Left cardiac atrium (tissue), 4 donors: Measurements from ENCODE around the gene PRR9. TPM values are rescaled to one million over a fixed set of nuclear protein-coding genes. Genes with fewer than 3 reads are reported as not detected.
A peak's percentile ranks its signal among the peaks of the same experiment; 100 is the strongest.
"Not testable (repeated sequence)": the region's sequence is repeated elsewhere in the genome, so short reads cannot be mapped to it uniquely, and the experiment has no call there.

Experiments used
- ATAC-seq, 2 donors: fragments of 200-7000 bp; cut with Tn5 transposase; one replicate each; pipeline ENCODE4 v1.9.1; 2020; ENCODE audit warnings: mild to moderate bottlenecking in 2 of 2, moderate library complexity in 2 of 2
- DNase-seq: peaks from one replicate; pipeline ENCODE4 v3.0.0-alpha.2; 2020
- intact Hi-C, 2 donors: fragments of 100-400 bp; cut with DNase I; formaldehyde crosslinking; loops; one replicate each; pipeline versions ENCODE4 v1.14.1 to v1.15.1; 2022 to 2023
- long read RNA-seq: library from polyadenylated mRNA; unstranded; transcript quantifications from one replicate; pipeline ENCODE4 v2.0.0, GENCODE V29; 2021
- total RNA-seq, 2 donors: library from RNA; stranded (reverse); fragmentation: NEBNext Ultra II Directional; extraction: Animal tissue kit (Norgen Biotek cat#: 25700); gene quantifications; one replicate each; pipeline ENCODE4 v1.2.1, GENCODE V29; 2021
- donor health status: DM: no; HTN: yes; CAD: no.
- donor health status: DM: no; HTN: yes; CAD: no; lungs with severe emphysema.
- donor health status: DM: yes; HTN: yes; CAD: no.
- donor health status: Dilated cardiomyopathy.

Gene PRR9, protein sequence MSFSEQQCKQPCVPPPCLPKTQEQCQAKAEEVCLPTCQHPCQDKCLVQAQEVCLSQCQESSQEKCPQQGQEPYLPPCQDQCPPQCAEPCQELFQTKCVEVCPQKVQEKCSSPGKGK
- total RNA-seq = not detected
- long read RNA-seq = 0 reads

DNA sequence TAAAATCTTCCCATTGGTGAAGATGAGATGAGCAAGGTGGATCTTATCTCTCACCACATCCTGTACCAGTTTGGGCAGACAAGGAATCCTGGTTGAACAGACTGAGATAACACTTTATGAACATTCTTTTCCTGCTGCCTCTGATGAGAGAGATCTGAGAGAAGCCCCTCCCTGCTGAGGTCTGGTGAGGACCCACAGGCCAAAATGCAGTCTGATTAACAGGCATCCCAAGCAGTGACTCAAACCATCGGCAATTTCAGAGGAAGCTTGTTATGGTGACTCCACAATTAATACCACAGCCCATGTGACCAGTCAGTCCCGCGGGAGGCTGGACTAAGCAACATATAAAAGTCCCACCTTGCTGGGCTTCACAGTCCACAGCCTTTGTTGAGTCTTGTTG, at the start of gene PRR9:
Gene PRR9, plus strand, starts transcription at position 373 of the 400 bp plus-strand sequence. CDS start 561 bp downstream, outside the sequence.
- no peak for DNase-seq
- peak in 1 of 2 donors; percentile 55 for ATAC-seq
- intact Hi-C loops = no loop called here

DNA sequence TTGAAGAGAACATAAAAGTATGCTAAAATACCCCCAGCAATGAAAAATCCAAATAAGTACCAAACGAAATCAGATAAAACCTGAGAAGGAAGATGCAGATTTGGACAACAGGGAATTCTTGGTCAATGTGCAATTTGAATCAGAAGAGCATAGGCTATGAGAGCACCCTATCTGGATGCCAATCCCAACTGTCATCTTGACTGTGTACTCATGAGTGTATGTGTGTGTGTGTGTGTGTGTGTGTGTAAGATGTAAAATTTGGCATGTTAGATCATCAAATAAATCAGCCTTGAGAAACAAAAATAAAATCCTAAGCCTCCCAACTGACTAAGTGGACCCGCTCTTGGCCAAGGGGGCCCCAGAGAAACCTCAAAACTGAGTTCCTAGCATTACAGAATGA, 48.7 kb upstream of the PRR9 start:
- DNase-seq = no peak
- intact Hi-C loops = no loop called here
- ATAC-seq = no peak

DNA sequence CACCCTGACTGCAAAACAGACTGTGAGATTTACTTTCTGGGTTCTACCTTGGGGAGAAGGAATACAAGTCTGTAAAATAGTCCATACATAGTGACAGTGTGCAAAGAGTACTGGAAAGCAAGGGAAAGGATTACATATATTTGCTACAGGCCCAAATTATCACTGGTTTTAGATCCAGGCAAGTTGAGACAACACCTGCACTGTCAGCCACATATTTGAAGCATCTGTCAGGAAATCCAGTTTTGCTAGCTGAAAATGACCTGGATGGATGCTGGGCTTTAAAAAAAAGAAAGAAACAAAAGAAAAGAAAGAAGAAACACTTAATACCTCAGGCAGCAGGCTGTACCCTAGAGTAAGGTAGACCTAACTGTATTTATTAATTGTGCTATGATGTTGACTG, 42.8 kb upstream of the PRR9 start:
- intact Hi-C loops = no loop called here
- DNase-seq (no peak), ATAC-seq (no peak)

DNA sequence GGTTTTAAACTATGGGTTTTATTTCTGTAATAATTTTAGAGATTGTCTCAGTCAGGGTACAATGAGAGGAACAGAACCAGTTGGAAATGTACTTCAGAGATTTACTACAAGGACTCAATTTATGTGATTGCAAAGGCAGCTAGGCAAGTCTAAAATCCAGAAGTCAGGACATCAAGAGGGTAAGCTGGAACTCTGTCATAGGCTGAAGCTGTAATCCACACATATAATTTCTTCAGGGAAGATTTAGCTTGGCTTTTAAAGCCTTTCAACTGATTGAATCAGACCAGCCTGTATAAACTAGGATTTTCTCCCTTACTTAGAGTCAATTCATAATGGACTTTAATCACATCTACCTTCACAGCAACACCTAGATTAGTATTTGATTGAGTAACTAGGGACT, 38.5 kb upstream of the PRR9 start:
- no peak for ATAC-seq
- no peak for DNase-seq
- intact Hi-C loops = no loop called here

DNA sequence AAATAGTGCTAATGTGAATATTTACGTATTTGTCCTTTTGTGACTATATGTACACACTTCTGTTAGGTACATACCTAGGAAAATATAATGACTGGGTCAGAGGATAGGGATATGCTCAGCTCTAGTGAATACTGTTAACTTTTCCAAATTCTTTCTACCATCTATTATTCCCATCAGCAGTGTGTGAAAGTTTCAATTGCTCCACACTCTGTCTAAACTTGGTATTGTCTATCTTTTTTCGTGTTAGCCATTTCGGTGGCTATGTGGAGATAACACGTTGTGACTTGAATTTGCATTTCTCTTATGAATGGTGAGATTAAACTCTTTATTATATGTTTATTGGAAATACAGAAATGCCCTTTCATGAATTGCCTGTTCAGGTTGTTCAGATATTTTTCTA, 36.8 kb upstream of the PRR9 start:
- intact Hi-C loops = no loop called here
- DNase-seq (no peak), ATAC-seq (no peak)

DNA sequence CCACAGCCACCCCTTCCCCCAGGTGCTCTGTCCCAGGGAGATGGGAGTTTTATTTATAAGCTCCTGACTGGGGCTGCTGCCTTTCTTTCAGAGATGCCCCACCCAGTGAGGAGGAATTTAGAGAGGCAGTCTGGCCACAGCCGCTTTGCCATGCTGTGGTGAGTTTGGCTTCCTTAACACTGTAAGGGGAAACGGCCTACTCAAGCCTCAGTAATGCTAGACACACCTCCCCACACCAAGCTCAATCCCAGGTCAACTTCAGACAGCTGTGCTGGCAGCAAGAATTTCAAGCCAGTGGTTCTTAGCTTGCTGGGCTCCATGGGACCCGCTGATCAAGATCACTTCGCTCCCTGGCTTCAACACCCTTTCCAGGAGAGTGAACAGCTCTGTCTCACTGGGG, 29.1 kb upstream of the PRR9 start:
- intact Hi-C loops, ATAC-seq: not testable (repeated sequence)

DNA sequence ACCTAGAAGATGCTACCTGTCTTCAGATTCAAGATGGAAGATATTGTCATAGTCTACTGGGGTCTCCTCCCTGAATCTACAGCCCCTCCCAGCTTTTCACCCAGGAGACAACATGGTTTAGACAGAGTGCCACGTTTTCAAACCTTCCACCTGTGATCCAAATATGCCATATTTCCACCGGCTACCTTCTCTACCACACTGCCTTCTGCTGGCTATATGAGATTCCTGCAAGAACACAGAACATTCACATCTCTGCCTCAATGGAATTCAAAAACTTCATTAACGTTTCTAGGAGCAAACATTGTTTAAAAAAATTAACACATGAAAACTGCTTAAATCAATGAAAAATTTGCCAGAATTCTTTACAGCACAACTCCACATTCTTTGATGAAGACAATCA, 27.0 kb upstream of the PRR9 start:
- no peak for ATAC-seq
- intact Hi-C loops = no loop called here
- no peak for DNase-seq

More for the DNA sequence above, 29.1 kb upstream of the PRR9 start:
- DNase-seq = not testable (repeated sequence)

DNA sequence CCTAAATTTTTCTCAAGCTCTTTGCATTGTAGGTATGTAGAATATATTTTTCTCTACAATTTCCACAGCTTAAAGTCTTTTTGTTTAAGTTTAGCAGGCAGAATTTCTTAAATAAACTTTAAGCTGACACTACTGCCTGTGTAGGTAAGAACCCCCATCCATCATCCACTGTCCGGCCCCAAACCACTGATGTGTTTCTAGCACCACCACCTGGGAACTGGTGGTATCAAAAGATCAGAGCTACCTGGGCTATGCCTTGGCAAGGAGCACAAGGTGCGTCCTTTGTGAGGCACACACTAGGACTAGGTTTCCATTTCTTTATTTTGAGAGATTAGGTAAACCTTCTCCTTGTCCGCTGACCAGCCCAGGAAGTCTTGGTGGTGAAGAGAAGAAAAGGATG, 24.7 kb upstream of the PRR9 start:
- peak in 1 of 2 donors; percentile 45 for ATAC-seq
- intact Hi-C loops = no loop called here
- no peak for DNase-seq

DNA sequence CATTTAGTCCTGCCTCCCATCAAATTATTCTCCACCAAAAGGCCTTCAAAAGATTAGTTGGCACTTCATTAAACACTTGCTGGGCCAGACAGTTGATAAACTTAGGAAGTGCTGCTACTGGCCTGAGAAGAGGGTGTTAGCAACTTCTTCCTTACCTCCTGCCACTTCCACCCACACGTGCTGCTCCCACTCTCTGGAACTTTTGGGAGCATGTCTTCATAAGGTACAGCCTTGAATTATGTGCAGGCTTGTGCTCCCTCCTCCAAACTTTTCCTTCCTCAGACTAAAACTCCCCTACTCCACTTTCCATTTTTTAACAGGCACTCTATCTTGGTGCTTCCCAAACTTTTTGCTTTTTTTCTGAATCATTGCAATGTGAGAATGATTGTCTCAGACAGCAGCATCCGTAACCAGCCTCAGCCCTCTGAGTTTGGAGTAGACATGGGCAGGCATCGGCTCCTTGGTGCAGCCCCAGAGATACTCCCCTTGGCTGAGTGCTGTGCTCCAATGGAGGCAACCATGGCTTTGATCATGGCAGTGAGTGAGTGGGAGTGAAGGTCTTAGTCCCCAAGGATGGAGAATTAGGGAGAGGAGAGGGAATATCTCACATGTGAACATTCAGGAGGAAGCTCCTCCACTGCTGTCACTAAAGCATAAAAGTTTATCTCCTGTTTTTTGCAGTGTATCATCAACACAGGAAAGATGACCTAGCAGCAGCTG, 22.9 kb upstream of the PRR9 start:
- intact Hi-C loops = no loop called here
- no peak for ATAC-seq
- DNase-seq = no peak

DNA sequence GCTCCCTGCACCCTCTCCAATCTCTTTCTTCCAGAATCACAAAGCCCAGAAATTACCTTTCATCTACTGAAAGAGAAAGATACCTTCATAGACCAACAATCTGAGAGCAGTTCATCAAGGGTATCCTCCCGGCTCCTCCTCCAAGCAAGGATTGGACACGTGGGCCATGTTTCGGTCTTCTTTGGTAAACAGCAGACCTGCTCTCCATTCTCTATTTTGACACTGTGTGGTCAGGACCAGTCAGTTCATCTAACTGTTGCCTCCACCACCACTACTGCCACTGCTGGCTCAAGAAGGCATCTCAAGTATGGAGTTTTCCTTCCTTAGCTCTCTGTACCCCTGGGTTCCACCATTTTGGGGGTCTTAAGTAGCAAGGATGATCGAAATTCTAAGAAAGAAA, 22.2 kb upstream of the PRR9 start:
- DNase-seq (no peak), ATAC-seq (no peak)
- intact Hi-C loops = no loop called here

DNA sequence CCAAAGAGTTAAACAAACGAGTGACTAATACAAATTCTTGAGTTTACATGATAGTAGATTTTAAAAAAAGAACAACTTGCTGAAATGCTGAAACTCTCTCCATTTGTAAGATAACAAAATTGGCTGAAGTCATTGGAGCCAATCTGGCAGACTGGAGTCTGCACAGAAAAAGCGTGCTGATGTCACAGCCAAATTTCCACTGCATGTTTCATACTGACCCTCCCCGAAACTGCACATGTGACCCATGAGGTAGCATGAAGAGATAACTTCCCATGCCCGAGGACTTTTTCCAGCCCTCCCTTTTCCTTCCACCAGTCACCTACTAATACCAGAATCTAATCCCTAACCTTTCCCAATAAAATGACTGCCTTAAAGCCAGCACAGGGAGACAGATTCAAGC, 15.4 kb upstream of the PRR9 start:
- DNase-seq = peak; percentile 42
- ATAC-seq = peak; percentile 65 to 95
- intact Hi-C loops = no loop called here

DNA sequence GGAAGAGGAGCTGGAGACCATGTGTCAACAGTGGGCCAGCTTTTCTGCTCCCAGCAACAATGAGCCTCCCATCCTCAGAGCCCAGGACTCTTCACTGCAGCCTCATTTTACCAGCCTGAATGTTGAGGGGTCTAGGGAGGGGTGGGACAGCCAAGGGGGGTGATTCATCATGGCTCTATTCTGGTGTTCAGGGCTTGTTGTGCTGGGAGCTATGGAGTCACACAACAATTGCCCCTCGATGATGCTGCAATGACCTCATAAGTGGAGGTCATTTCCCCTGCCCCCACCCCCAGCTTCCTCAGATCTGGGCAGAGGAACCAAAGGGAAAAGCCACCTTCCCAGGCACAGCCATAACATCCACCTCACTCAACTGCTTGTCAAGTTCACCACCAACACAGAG, 14.3 kb upstream of the PRR9 start, which contains the start of gene LELP1:
Gene LELP1, plus strand, starts transcription at position 301 of the 400 bp plus-strand sequence. CDS start 1,278 bp downstream, outside the sequence.
- ATAC-seq (no peak), DNase-seq (no peak)
- intact Hi-C loops = no loop called here

DNA sequence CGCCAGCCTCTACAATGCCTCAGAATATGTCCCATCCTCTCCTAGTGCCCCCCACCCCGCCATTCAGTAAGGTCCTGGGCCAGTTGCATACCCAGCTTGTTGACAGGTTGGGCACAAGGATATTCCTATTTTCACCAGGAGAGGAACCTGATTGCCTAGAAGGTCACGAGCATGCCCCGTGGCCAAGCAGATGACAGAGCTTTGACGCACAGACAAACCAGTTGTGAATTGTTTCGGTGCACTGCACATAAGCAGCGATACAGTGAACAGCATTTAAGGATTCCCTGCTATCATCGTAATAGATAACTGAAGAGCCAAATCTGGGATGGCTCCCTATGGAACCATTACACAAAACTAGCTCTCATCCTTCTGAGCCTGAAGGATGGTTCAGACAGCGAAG, 10.8 kb upstream of the PRR9 start:
- intact Hi-C loops = no loop called here
- ATAC-seq (no peak), DNase-seq (no peak)

DNA sequence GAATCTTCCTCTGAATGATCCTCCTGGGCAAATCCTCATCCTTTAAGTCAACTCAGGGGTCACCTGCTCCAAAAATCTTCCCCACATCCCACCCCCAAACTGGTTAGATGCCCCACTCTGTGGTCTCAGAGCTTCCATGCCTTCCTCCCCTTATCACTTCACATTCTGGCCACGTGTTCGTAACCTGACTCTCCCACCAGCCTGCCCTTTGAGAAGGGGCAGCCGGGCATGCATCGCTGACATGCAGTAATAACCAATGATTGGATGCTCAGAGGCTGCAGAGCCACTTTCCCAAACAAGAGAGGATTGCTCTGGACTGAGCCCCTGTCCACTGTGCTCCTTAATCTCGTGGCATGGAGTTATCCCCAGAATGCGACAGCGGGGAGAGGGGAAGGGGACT, 7.2 kb upstream of the PRR9 start:
- intact Hi-C loops = no loop called here
- ATAC-seq = no peak
- DNase-seq = no peak

DNA sequence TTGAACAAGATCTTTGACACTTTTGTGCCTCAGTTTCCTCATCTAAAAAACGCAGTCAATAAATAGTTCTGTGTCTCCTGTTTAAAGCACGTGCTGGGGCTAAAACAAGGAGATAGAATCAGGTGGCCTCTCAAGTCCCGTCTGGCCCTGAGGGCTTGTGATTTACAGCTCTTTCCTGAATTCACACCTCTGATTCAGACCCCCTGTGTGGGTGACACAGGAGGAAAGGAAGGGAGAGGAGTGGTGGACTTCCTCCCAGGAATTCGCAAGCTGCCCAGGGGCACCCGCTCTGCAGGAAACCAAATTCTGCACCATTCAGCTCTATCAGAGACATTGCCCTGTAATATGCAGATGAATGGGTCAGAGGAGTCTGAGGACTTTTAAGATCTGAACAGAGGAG, 5.2 kb upstream of the PRR9 start:
- ATAC-seq = no peak
- DNase-seq = no peak
- intact Hi-C loops = no loop called here

DNA sequence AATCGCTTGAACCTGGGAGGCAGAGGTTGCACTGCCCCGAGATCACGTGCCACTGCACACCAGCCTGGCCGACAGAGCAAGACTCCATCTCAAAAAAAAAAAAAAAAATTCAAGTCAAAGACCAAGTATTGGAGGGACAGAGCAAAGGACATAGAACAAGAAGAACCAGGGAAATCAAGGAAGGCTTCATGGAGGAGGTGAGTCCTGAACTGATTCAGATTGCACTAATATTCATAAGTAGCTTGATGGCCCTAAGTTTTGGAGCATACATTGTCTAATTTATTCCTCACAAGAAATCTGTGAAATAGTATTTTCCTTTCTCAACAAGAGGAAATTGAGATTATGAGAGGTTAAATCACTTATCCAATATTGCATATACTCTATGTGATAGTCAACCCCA, 3.9 kb upstream of the PRR9 start:
- DNase-seq = no peak
- ATAC-seq = no peak
- intact Hi-C loops = no loop called here

DNA sequence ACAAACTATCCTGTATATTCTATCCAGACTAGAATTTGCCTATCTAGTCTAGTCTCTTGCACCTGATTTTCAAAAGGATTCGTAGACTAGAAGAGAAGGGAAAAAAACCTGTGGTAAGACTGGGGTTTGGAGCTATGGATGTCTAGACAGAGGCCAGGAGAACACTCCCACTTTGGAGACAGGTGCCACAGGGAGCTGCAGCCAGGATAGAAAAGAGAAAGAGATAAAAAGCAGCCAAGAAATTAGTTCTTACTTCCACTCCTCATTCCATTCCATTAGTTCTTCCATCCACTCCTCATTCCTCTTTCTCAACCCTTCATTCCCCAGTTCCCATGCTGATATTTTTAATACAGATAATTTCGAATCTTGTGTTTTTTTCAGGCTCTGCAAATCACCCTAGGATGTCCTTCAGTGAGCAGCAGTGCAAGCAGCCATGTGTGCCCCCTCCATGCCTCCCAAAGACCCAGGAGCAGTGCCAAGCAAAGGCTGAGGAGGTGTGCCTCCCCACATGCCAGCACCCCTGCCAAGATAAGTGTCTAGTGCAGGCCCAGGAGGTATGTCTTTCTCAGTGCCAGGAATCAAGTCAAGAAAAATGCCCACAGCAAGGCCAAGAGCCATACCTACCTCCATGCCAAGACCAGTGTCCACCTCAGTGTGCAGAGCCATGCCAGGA, 496 bp downstream of the PRR9 start:
- intact Hi-C loops = no loop called here
- DNase-seq (no peak), ATAC-seq (peak in 1 of 2 donors; percentile 84)

DNA sequence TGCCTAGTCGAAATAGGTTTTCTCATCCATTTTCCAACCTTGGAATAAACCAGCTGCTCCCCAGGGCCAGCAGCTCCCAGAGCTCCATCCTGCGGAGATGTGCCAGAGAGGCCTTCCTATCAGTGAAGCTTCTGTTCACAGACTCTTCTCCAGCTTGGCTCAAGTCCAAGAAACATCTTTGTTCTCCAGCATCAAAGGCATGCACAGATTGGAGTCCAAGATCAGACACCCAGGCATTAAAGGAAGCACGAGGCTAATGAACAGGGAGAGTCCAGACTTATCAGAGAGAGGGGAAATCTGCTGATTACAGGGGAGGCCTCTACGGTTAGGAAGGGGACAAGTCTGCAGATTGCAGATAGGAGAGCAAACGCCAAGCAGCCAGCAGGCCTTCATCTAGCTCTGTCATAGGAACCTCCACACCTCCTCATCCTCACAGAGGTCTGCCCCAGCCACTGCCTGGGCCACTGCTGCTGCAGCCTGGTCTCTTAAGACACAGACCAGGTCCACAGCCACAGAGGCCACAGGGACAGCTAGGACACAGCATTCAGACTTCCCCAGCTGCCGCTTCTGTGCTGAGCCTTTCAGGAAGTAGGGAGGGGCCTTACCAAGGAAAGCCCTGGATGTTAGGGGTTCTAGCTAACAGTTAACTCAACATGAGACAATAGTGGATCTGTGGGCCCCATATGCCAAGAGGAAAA, 3.4 kb downstream of the PRR9 start:
- ATAC-seq = no peak
- no peak for DNase-seq
- intact Hi-C loops = loop anchor here (5.0 to 10.0 kb wide), 2 partner anchors 346 to 353 kb away; partner anchors contain the start of gene SMCP (in 1 of the 2)

DNA sequence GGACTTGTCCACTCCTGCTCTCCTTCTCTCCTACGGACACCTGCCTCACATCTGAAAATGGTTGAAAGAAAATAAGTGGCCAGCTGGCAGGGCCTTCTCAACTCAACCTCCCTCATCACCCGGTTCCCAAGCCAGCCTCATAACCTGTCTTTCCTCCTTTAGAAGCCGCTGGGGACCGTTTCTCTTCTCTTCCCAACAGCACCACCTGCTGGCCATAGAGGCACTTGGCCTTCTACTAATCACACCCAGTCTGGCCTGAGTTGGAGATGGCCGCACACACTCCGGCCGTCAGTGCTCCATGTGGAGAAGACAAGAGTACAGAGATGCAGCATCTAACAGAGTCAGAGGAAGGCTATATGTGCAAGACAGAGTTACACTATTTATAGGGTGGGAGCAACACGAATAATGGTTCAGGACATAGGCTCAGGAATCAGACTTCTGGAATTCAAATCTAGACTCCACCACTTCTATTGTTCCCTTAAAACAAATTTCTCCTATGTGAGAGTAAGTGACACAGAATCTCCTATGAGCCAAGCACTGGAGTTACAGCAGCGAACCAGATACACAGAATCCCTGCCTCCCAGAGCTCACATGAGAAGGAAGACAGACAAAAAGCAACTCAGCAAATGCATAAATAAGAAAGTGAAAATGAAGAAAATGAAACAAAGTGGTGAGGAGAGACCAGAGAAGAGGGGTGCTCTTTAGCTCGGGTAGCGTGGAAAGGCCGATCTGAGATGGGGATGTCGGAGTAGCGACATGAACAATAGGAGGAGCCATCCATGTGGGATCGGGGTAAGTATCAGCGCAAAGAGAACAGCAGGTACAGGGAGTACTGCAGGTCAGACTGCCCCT, 5.9 kb downstream of the PRR9 start:
- ATAC-seq (peak; percentile 79 to 89), DNase-seq (peak; percentile 62)
- intact Hi-C loops = loop anchor here (5.0 to 10.0 kb wide), 2 partner anchors 348 to 356 kb away; partner anchors contain the start of gene SMCP (in 1 of the 2)
